ENCODE results near the gene KCNH1.

- TF ChIP-seq POLR2AphosphoS5 (IDR thresholded peaks at IDR 0.05; ENCODE audit: low read depth) (no peak), ETS1 (IDR thresholded peaks at IDR 0.05) (no peak), EZH2 (IDR thresholded peaks at IDR 0.05; ENCODE audit: low read depth, unreplicated experiment) (no peak), ZNF114 (CRISPR knock-in tag; IDR thresholded peaks at IDR 0.05) (no peak), REST (IDR thresholded peaks at IDR 0.05; ENCODE audit: unreplicated experiment) (no peak), CREB1 (CRISPR knock-in tag; IDR thresholded peaks at IDR 0.05; ENCODE audit: low read depth) (no peak), NANOG (IDR thresholded peaks at IDR 0.05; ENCODE audit: borderline replicate concordance) (no peak), JUNB (IDR thresholded peaks at IDR 0.05; ENCODE audit: unreplicated experiment) (no peak), EZH2phosphoT487 (IDR thresholded peaks at IDR 0.05; ENCODE audit: unreplicated experiment) (no peak)
- TF ChIP-seq, protein P1, sequence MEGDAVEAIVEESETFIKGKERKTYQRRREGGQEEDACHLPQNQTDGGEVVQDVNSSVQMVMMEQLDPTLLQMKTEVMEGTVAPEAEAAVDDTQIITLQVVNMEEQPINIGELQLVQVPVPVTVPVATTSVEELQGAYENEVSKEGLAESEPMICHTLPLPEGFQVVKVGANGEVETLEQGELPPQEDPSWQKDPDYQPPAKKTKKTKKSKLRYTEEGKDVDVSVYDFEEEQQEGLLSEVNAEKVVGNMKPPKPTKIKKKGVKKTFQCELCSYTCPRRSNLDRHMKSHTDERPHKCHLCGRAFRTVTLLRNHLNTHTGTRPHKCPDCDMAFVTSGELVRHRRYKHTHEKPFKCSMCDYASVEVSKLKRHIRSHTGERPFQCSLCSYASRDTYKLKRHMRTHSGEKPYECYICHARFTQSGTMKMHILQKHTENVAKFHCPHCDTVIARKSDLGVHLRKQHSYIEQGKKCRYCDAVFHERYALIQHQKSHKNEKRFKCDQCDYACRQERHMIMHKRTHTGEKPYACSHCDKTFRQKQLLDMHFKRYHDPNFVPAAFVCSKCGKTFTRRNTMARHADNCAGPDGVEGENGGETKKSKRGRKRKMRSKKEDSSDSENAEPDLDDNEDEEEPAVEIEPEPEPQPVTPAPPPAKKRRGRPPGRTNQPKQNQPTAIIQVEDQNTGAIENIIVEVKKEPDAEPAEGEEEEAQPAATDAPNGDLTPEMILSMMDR (conservative IDR thresholded peaks at IDR 0.05; ENCODE audit: low read depth in 2 of 2) = no peak
Measured at GRCh38 chr1:210727709-210728108, 406.2 kb downstream of the KCNH1 start.

Data from GM23338 (cell line).